ENCODE measurements around the gene CDH12.

Gene CDH12

DNA sequence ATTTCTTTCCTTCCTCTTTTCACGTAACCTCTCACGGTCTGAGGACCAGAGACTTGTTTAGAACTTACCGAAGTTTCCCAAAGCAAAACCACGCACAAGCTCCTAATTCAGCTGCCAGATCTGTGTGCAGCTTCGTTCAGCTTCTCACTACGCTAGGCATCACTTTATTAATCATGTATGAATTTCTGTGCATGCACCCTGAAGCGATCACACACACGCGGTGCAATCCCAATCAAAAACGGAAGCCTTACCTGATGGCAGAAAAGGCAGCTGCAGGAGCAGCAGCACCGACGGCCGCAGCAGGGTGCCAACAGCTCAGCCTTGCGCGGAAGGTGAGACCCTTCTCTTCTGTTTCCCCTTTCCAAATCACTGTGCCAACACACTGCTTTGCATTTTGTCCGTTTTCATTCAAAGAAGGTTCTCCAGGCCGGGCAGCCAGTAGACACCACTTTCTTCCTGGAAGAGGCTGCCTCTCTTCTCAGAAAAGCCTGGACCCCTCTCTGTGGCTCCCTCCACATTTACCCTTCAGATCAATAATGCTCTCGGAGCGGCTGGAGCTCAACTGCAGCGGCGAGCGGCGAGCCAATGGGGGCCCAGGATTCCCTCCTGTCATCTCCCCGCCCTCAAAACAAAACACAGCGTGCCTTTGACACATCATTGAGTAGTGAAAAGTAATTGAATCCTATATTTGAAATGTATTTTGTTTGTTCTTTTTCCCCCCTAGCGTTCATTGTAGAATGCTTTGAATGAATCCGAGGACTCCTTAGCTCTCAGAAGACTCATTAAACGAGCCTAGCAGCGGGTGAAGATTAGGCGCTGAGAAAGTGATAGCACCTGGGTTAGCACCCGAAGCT is at the start of gene CDH12:
Gene CDH12, minus strand, starts transcription at position 538 of the 854 bp plus-strand sequence.
- peak; percentile 1 for DNase-seq
- TF ChIP-seq, protein P1, sequence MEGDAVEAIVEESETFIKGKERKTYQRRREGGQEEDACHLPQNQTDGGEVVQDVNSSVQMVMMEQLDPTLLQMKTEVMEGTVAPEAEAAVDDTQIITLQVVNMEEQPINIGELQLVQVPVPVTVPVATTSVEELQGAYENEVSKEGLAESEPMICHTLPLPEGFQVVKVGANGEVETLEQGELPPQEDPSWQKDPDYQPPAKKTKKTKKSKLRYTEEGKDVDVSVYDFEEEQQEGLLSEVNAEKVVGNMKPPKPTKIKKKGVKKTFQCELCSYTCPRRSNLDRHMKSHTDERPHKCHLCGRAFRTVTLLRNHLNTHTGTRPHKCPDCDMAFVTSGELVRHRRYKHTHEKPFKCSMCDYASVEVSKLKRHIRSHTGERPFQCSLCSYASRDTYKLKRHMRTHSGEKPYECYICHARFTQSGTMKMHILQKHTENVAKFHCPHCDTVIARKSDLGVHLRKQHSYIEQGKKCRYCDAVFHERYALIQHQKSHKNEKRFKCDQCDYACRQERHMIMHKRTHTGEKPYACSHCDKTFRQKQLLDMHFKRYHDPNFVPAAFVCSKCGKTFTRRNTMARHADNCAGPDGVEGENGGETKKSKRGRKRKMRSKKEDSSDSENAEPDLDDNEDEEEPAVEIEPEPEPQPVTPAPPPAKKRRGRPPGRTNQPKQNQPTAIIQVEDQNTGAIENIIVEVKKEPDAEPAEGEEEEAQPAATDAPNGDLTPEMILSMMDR (IDR thresholded peaks at IDR 0.05; ENCODE audit: low read depth, low read length, missing control alignments), result no peak
- in situ Hi-C loops (cut with HindIII; ENCODE audit: low pct_ligation_motif_present, low sequenced_read_pairs), result no loop called here
- Histone ChIP-seq H3K36me3 (replicated peaks) (no peaks in the 10 kb centered on the region), H3K27me3 (replicated peaks) (no peaks in the 10 kb centered on the region), H3K27ac (no peak within 1 kb of the TSS), H3K4me3 (ENCODE audit: low read depth, low read length) (peak within 1 kb of the TSS; percentile 53)

DNA sequence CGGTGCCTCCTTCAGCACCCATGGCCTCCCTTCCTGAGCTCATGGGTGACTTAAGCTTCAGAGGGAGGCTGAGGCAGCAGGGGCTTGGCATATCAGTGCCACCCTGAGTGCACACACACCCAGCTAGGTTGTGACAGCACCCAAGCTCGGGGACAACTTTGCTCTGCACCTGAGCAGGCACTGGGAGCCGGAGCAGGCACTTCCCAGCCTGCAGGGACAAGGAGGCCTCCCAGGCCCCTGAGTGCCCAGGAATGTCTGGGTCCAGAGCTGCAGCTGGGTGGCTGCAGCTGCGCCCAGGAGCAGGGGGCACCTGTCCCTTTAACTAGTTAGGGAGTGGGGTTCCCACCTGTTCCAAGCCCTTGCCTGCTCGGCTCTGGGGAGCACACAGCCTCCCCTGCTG is 48.7 kb upstream of the CDH12 start:
- Histone ChIP-seq H3K27me3 (replicated peaks) (no peaks in the 10 kb centered on the region), H3K36me3 (replicated peaks) (no peaks in the 10 kb centered on the region), H3K27ac (no peak overlapping the region), H3K4me3 (ENCODE audit: low read depth, low read length) (no peak overlapping the region)
- TF ChIP-seq, protein P1 (IDR thresholded peaks at IDR 0.05; ENCODE audit: low read depth, low read length, missing control alignments), result no peak
- DNase-seq, result no peak
- in situ Hi-C loops (cut with HindIII; ENCODE audit: low pct_ligation_motif_present, low sequenced_read_pairs), result no loop called here

DNA sequence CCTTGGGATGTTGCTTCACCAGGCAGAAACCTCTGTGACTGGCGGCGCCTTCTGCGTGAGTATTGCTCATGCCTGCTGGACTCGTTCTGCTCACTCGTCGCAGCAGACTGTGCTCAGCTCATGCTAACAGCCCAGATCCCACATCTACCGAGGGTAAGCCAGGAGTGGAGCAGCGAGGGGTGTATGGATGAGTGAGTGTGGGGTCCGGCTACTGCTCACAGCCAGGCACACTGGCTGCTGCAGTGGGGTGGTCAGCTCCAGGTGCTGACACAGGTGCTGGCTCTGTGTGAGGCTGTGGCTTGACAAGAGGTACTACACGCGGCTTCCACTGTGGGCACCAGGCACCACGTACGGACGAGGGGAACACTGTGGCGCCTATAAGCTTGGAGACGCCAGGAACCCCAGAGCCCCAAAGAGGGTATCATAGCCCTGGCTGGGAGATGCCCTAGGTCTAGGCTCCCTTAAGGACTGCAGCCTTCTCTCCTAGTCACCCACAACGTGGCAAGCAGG is 47.7 kb upstream of the CDH12 start:
- no peak for DNase-seq
- TF ChIP-seq, protein P1 (IDR thresholded peaks at IDR 0.05; ENCODE audit: low read depth, low read length, missing control alignments), result no peak
- Histone ChIP-seq H3K36me3 (replicated peaks) (no peaks in the 10 kb centered on the region), H3K27ac (no peak overlapping the region), H3K4me3 (ENCODE audit: low read depth, low read length) (no peak overlapping the region), H3K27me3 (replicated peaks) (no peaks in the 10 kb centered on the region)
- in situ Hi-C loops (cut with HindIII; ENCODE audit: low pct_ligation_motif_present, low sequenced_read_pairs), result no loop called here

DNA sequence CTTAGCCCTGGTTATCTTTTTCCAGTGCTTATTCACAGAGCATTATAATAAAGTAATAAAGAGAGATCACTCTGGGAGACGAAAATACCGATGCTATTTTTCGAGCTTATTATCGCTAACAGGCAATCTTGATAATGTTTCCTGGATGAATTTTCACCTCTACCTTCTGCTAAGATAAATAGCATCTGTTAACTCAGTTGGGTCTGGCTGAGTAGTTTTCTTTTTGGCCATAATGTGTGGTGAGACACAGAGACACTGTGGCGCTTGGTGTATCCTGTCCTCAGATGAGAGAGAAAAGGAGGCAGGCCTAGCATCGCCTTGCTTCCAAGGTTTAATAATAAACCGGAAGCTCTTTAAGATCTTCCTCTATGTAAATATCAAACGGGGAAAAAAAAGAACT is 46.2 kb upstream of the CDH12 start:
- no peak overlapping the region for H3K4me3 ChIP-seq (ENCODE audit: low read depth, low read length)
- H3K36me3 ChIP-seq (replicated peaks), result no peaks in the 10 kb centered on the region
- no peak overlapping the region for H3K27ac ChIP-seq
- TF ChIP-seq, protein P1 (IDR thresholded peaks at IDR 0.05; ENCODE audit: low read depth, low read length, missing control alignments), result no peak
- in situ Hi-C loops (cut with HindIII; ENCODE audit: low pct_ligation_motif_present, low sequenced_read_pairs), result no loop called here
- no peak for DNase-seq
- no peaks in the 10 kb centered on the region for H3K27me3 ChIP-seq (replicated peaks)

DNA sequence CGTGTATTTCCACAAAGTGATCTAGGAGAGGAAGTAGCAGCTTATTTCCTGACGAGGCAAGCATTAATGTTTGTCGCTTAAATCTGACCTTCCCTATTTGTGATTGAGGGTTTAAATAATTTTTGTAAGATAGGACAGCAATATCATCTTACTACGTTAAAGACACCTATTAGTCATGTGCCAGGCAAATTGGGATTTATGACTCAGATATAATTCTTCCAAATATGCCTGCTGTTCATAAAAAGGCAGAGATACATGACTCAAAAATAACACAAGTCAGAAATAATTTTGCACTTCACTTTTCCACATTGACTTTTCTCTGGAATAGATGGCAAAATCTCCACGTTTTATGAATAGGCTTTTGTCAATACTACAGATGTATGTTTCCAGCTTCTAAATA is 43.0 kb upstream of the CDH12 start:
- Histone ChIP-seq H3K27me3 (replicated peaks) (no peaks in the 10 kb centered on the region), H3K27ac (no peak overlapping the region), H3K4me3 (ENCODE audit: low read depth, low read length) (no peak overlapping the region), H3K36me3 (replicated peaks) (no peaks in the 10 kb centered on the region)
- no peak for DNase-seq
- in situ Hi-C loops (cut with HindIII; ENCODE audit: low pct_ligation_motif_present, low sequenced_read_pairs), result no loop called here
- TF ChIP-seq, protein P1 (IDR thresholded peaks at IDR 0.05; ENCODE audit: low read depth, low read length, missing control alignments), result no peak

All from brain microvascular endothelial cell (primary cell).